GM18909 (cell line): ENCODE measurements around the gene ATXN2.
"Not testable (repeated sequence)": the region's sequence is repeated elsewhere in the genome, so short reads cannot be mapped to it uniquely, and the experiment has no call there.

Experiments used
- ATAC-seq: cut with Tn5 transposase; IDR thresholded peaks from one replicate; pipeline ENCODE4 v1.9.1; 2021; ENCODE audit warnings: mild to moderate bottlenecking; ENCODE audit not compliant: unreplicated experiment, poor library complexity

Gene ATXN2

DNA sequence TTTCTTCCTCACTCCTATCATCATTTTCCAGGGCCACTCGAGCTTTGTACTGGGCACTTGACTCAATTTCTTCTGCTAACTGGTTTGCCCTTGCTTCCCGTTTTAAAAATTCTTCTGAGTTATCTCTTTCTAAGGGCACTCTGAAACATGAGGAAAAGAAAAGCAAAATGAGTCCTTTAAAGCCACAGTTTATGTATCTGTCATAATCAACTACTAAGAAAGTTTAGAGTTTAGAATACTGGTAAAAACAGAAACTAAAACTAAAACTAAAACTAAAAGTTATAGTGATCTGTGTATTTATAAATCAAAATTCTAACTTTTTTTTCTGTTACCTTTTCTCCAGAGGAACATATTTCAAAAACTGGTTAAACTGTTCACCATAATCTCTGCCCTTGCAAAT is 79.2 kb downstream of the ATXN2 start:
- no peak for ATAC-seq

DNA sequence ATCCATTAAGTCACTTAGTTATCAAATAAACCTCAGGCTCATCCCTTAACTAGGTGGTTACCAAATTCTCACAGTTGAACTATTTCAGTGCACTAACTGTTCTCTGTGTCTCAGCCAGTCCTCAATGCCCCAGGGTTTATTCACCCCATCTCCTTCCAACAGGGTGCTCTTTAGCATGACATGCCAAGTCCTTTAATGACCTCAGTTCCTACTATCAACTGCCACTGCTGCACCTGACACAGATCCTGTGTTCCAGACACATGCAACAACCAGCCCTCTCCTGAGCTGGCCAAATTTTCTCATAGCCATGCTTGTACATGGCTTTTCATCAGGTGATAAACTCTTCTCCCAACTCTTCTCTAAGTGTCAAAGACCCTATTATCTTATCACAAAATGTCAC is 80.0 kb downstream of the ATXN2 start:
- ATAC-seq: no peak

DNA sequence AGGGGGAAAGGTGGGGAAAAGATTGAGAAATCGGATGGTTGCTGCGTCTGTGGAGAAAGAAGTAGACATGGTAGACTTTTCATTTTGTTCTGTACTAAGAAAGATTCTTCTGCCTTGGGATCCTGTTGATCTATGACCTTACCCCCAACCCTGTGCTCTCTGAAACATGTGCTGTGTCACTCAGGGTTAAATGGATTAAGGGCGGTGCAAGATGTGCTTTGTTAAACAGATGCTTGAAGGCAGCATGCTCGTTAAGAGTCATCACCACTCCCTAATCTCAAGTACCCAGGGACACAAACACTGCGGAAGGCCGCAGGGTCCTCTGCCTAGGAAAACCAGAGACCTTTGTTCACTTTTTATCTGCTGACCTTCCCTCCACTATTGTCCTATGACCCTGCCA is 91.4 kb downstream of the ATXN2 start:
- not testable (repeated sequence) for ATAC-seq

- ATAC-seq: not testable (repeated sequence)
Observed at GRCh38 chr12:111507258-111507657, 91.9 kb downstream of the ATXN2 start.

- ATAC-seq: no peak
Observed at GRCh38 chr12:111506260-111506659, 92.9 kb downstream of the ATXN2 start.

GRCh38 chr12:111505601-111506036 is 93.5 kb downstream of the ATXN2 start:
- no peak for ATAC-seq

DNA sequence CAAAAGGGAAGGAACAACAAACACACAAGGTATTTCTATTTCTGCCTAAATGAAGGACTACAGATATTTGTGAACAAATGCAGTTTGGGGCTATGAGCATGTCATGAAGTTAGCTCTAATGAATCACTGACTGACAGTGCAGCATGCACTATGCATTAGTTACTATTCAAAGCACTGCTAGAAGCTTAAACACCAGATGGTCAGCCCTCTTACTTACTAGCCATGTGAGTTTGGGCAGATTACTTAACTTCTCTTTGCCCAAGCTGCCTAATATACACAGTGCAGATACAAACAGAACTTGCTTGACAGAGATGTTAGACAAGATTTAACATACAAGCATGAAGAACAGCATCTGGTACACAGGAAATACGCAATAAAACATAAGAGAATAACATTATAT is 96.0 kb downstream of the ATXN2 start:
- no peak for ATAC-seq

DNA sequence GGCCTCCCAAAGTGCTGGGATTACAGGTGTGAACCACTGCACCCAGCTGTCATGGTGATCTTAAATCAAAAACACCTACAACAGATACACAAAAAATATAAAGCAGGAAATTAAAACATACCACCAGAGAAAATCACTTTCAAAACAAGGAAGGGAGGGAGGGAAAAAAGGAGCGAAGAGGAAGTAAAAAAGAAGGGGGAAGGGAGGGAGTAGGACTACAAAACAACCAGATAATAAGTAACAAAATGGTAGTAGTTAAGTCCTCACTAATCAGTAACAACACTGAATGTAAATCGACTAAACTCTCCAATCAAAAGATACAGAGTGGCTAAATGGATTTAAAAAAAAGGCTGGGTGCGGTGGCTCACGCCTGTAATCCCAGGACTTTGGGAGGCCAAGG is 104.4 kb downstream of the ATXN2 start:
- no peak for ATAC-seq

- not testable (repeated sequence) for ATAC-seq
Observed at GRCh38 chr12:111492979-111493378, 106.1 kb downstream of the ATXN2 start.

- ATAC-seq: no peak
Observed at GRCh38 chr12:111488798-111489197, 110.3 kb downstream of the ATXN2 start.

- ATAC-seq: no peak
Observed at GRCh38 chr12:111488271-111488670, 110.8 kb downstream of the ATXN2 start.

DNA sequence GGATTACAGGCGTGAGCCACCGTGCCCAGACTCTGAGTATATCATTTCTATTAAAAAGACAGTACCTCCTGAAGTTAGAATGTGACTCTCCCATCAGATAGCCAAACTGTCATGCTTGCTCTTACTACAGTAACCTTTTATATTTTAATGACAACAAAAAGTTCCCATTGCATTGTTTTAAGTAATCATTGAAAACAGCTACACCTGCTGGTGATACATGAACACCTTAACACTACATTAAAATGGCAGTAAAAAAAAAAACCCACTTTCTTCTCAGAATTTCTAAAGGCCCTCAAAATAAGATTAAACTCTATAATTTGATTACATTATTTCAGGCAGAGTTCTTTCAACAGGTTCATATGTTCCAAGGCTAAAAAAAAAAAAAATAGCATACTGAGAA is 116.7 kb downstream of the ATXN2 start:
- no peak for ATAC-seq

GRCh38 chr12:111471236-111471635 is 127.9 kb downstream of the ATXN2 start:
- no peak for ATAC-seq

GRCh38 chr12:111469401-111469800 is 129.7 kb downstream of the ATXN2 start:
- no peak for ATAC-seq

GRCh38 chr12:111467857-111468241 is 131.3 kb downstream of the ATXN2 start:
- no peak for ATAC-seq

DNA sequence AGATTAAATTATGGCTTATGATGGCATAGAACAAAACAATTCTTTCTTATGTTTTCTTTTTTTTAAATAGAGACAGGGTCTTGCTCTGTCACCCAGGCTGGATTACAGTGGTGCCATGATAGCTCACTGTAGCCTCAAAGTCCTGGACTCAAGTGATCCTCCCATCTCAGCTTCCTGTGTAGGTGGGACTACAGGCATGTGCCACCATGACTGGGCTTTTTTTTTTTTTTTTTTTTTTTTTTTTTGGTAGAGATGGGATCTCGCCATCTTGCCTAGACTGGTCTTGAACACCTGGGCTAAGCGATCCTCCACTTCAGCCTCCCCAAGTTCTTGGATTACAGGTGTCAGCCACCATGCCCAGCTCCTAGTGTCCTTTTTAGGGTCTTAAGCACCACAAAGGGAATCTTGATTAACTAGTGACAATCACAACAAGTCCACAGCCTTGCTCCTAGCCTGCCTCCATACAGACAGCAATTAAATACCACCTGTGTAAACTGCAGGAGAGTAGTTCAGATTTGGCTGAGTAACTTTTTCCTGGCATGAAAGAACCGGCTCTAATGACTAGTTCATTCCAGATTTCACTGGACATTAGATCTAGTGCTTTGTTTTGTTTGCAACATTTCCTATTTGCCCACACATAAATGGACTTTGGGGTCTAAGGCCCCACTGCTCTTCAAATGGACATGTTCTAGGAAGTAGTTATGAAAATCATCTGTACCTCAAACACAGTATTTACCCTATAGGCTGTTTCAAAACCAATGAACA is 131.8 kb downstream of the ATXN2 start:
- no peak for ATAC-seq

- ATAC-seq: no peak
Observed at GRCh38 chr12:111462210-111462769, 136.8 kb downstream of the ATXN2 start.

DNA sequence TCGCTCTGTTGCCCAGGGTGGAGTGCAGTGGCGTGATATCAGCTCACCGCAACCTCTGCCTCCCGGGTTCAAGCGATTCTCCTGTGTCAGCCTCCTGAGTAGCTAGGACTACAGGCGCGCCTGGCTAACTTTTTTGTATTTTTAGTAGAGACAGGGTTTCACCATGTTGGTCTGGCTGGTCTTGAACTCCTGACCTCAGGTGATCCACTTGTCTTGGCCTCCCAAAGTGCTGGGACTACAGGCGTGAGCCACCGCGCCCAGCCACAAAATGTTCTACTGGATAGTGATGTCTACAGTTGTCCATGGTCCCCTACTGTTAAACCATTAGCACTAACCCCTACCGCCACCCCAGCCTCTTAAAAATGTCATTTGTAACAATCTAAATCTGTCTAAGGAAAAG is 139.0 kb downstream of the ATXN2 start:
- not testable (repeated sequence) for ATAC-seq

DNA sequence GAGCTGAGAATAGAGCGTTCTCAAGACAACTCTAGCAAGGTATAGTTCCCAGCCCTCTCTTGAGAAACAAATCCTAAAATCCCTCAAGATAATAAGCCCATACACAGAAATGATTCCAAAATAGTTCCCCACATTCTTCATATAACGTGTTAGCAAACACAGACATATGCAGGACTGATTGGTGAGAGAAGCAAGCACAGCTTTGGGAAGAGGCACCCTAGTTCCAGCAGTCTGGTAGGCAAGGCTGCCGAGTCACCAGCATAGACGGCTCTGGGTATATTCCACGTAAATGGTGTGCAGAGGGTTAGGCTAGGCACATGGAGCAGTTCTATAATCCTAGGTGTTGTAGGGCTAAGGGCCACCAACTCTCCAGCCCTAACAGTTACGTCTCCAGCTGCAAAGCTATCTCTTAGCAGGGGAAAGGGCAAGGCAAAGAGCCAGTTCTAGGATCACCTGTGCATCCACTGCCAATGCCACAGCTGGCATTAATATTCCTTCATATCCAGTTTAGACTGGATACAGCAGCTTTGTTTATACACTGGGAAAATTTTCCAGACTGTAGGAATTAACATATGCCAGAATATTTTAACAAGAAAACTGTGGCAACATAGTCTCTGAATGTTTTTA is 140.5 kb downstream of the ATXN2 start:
- no peak for ATAC-seq

DNA sequence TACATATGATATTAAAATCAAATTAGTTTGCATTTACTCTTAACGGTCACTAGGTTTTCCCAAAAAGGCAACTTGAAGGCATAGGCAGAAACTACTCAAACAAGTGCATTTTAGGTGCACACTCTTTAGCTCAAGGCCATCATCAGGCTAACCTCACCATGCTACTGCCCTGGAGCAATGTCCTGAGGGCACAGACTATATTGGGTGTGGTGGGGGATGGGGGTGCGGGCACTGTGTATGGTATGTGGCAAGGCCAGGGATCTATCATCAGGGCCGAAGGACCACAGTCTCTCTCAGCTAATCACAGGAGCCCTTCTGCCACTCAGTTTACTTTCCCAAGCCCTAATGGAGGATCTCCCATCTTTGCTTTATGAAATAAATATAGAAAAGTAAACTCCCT is 141.5 kb downstream of the ATXN2 start:
- ATAC-seq: no peak

- no peak for ATAC-seq
Observed at GRCh38 chr12:111457071-111457470, 142.0 kb downstream of the ATXN2 start.
